Measurements from ENCODE around the gene DYDC2. TPM values are rescaled to one million over a fixed set of nuclear protein-coding genes. Genes with fewer than 3 reads are reported as not detected.
"Not testable (repeated sequence)": the region's sequence is repeated elsewhere in the genome, so short reads cannot be mapped to it uniquely, and the experiment has no call there.

Gene DYDC2
- total and polyA plus RNA-seq, 2 donors: not detected

DNA sequence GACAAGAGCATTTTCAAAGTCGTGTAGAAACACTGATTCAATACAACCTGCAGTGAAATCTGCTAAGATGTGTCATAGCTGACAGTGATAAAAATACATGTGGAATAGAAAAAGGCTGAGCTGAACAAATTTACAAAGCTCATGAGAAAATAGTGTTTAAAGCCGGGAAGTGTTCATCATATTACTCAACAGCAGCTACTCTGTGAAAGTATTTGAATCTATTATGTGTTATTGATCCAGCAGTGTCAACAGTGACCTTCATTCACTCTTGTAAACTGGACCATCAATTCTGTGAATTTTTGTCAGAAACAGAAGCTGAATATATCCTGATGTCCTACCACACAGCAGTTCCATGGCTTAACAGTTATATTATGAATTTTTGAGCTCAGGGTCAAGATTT is 11.7 kb upstream of the DYDC2 start:
- no peak overlapping the region for H3K27ac ChIP-seq (ENCODE audit: low read depth)
- WGBS: 67% methylated on average over 2 of the region's 2 CpGs
- no peaks in the 10 kb centered on the region for H3K4me1 ChIP-seq (ENCODE audit: insufficient read depth)
- DNase-seq (ENCODE audit: extremely low spot score): no peak
- H3K36me3 ChIP-seq (ENCODE audit: insufficient read depth): no peaks in the 10 kb centered on the region
- H3K4me3 ChIP-seq (ENCODE audit: low read depth, low read length): no peak overlapping the region

DNA sequence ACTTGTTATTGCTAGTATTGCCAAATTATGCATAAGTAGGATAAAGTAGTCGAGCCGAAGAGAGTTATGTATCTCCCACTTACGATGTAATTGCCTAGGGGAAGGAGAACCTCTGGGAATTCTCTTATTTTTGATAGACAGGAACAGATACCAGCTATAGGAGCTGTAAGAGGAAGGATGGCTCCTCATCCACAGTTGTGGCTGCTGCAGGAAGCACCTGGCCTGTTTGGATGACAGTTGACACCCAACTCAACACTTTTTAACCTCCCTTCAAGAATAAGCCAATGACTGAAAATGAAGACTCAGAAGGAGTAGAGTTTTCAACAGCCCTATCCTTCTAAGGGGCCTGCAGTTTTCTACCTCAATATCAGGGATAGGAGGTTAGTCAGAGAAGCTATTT is 6.3 kb upstream of the DYDC2 start:
- Histone ChIP-seq H3K36me3 (ENCODE audit: insufficient read depth) (no peaks in the 10 kb centered on the region), H3K4me3 (ENCODE audit: low read depth, low read length) (no peak overlapping the region), H3K4me1 (ENCODE audit: insufficient read depth) (no peaks in the 10 kb centered on the region), H3K27ac (ENCODE audit: low read depth) (no peak overlapping the region)
- DNase-seq (ENCODE audit: extremely low spot score): no peak
- WGBS: 82% methylated on average over 3 of the region's 3 CpGs

DNA sequence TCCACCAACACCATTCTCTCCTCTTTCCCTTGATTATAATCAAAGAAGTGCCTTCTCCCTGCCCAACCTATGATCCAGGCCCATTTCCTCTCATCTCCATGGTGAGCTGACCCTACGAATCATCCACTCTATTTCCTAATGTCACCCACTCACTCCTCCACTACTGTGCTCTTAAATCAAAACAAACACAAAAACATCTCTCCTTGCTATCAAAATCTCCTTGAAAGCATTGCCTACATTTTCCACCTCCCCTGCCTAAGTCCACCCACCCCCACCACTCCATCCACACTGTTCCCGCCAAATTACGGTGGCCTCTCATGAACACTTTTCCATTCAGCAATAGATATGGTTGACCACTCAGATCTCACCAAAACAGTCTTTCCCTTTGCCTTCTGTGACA is 5.4 kb upstream of the DYDC2 start:
- no peak overlapping the region for H3K27ac ChIP-seq (ENCODE audit: low read depth)
- H3K36me3 ChIP-seq (ENCODE audit: insufficient read depth): no peaks in the 10 kb centered on the region
- H3K4me1 ChIP-seq (ENCODE audit: insufficient read depth): no peaks in the 10 kb centered on the region
- H3K4me3 ChIP-seq (ENCODE audit: low read depth, low read length): no peak overlapping the region
- DNase-seq (ENCODE audit: extremely low spot score): no peak
- WGBS: 93% methylated on average over 3 of the region's 3 CpGs

DNA sequence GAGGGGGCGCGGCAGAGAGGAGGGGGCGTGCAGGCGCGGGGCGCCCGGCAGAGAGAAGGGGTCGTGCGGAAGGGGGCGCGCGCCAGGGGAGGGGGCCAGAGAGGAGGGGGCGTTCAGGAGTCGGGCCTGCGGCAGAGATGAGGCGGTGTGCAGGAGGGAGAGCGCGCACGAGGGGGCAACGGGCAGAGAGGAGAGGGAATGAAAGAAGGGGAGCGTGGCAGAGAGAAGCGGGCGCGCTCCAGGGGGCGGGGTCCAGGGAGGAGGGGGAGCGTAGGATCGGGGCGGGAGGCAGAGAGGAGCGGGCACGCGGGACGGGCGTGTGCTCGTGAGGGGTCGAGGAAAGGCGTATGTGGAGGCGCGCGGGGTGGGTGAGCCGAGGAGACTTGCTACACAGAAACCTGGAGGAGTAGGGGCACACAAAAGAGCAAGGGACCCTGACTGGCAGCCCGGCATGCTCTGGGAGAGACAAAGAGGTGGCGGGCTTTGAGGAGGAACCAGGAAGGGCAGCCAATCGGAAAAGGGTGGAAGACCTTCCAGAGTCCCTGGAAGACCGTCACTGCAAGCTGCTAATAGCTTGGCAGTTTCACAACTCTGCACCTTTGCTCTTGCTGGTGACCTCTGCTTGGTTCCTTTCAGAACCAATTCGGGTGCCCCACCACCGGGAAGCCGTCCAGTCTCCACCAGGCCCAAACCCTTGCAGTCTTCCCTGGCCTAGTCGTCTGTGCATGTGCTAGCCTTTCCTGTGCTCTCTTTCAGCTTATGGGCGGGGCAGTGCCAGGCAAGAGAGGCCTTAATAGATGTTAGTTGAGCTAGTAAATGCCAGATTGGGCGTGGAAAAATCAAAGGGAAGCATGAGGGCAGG is 639 bp downstream of the DYDC2 start:
- Histone ChIP-seq H3K27ac (ENCODE audit: low read depth) (no peak overlapping the region), H3K36me3 (ENCODE audit: insufficient read depth) (no peaks in the 10 kb centered on the region), H3K4me3 (ENCODE audit: low read depth, low read length) (peak overlapping the region; percentile 46), H3K4me1 (ENCODE audit: insufficient read depth) (no peaks in the 10 kb centered on the region)
- no peak for DNase-seq (ENCODE audit: extremely low spot score)
- WGBS: 10% methylated on average over 49 of the region's 50 CpGs

DNA sequence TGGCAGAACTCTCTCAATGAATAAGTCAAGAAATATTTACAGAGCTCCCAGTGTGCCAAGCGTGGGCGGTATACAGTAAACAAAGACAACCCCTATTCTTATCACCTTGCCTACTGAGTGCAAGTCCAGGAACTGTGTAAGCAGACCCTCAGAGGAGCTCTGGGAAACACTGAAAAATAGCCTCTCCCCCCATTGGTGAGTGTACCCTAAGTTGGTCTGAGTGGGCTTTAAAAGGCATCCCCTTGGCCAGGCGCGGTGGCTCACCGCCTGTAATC is 1.2 kb downstream of the DYDC2 start:
- Histone ChIP-seq H3K4me1 (ENCODE audit: insufficient read depth) (no peaks in the 10 kb centered on the region), H3K4me3 (ENCODE audit: low read depth, low read length) (no peak overlapping the region), H3K36me3 (ENCODE audit: insufficient read depth) (no peaks in the 10 kb centered on the region), H3K27ac (ENCODE audit: low read depth) (no peak overlapping the region)
- DNase-seq (ENCODE audit: extremely low spot score): no peak
- 92% methylated on average over 5 of the region's 5 CpGs for WGBS

DNA sequence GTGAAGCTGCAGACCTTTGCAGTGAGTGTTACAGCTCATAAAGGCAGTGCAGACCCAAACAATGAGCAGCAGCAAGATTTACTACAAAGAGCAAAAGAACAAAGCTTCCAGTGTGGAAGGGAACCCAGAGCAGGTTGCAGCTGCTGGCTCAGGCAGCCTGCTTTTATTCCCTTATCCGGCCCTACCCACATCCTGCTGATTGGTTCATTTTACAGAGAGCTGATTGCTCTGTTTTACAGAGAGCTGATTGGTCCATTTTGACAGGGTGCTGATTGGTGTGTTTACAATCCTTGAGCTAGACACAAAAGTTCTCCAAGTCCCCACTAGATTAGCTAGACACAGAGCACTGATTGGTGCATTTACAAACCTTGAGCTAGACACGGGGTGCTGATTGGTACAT is 2.3 kb downstream of the DYDC2 start:
- not testable (repeated sequence) for H3K4me1 ChIP-seq (ENCODE audit: insufficient read depth); H3K4me3 ChIP-seq (ENCODE audit: low read depth, low read length); H3K36me3 ChIP-seq (ENCODE audit: insufficient read depth); DNase-seq (ENCODE audit: extremely low spot score); H3K27ac ChIP-seq (ENCODE audit: low read depth)
- 36% methylated on average over 2 of the region's 2 CpGs for WGBS

DNA sequence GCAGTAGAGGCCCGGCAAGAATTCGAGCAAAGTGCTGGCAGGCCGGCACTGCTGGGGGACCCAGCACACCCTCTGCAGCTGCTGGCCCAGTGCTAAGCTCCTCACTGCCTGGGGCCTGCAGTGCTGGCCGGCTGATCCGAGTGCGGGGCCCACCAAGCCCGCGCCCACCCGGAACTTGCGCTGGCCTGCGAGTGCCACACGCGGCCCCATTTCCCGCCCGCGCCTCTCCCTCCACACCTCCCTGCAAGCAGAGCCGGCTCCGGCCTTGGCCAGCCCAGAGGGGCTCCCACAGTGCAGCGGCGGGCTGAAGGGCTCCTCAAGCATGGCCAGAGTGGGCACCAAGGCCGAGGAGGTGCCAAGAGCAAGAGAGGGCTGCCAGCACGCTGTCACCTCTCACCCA is 3.1 kb downstream of the DYDC2 start:
- WGBS: 96% methylated on average over 22 of the region's 22 CpGs
- no peaks in the 10 kb centered on the region for H3K4me1 ChIP-seq (ENCODE audit: insufficient read depth)
- no peak overlapping the region for H3K27ac ChIP-seq (ENCODE audit: low read depth)
- H3K4me3 ChIP-seq (ENCODE audit: low read depth, low read length): no peak overlapping the region
- no peaks in the 10 kb centered on the region for H3K36me3 ChIP-seq (ENCODE audit: insufficient read depth)
- DNase-seq (ENCODE audit: extremely low spot score): no peak

DNA sequence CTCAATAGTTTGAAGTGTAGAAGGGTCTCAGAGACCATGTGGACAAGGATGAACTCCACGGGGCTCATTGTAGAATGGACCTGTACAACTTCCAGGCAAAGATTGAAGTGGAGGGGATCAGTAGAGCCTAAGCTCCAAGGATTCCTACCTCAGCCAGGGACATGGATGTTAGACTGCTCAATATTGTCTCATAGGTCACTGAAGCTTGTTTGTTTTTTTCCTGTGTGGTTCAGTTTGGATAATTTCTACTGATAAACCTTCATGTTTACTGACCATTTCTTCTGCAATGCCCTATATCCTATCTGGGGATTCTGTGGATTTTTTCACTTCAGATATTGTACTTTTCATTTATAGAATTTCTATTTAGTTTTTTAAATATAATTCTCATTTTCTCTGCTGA is 8.9 kb downstream of the DYDC2 start:
- WGBS: 0% methylated on average over 1 of the region's 1 CpG
- Histone ChIP-seq H3K27ac (ENCODE audit: low read depth) (no peak overlapping the region), H3K4me1 (ENCODE audit: insufficient read depth) (no peaks in the 10 kb centered on the region), H3K36me3 (ENCODE audit: insufficient read depth) (no peaks in the 10 kb centered on the region), H3K4me3 (ENCODE audit: low read depth, low read length) (no peak overlapping the region)
- DNase-seq (ENCODE audit: extremely low spot score): no peak

DNA sequence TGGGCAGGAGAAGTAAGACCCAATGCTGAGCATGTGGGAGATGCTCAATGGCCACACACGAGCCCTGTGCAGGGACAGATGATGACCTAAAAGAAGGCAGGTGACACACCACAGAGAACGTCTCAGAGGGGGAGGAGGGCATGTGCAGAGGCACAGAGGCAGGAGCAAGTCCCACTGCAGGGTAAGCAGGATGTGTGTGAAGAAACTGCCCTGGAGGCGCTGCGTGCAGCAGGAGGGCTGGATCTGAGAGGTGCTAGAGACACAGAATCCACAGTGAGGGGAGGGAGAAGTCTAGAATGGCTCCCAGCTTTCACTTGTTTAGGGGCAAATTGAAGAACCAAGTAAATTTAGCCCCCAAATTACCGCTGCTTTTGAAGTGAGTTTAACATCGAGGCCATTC is 14.9 kb downstream of the DYDC2 start:
- H3K36me3 ChIP-seq (ENCODE audit: insufficient read depth): no peaks in the 10 kb centered on the region
- H3K4me3 ChIP-seq (ENCODE audit: low read depth, low read length): no peak overlapping the region
- DNase-seq (ENCODE audit: extremely low spot score): no peak
- no peak overlapping the region for H3K27ac ChIP-seq (ENCODE audit: low read depth)
- no peaks in the 10 kb centered on the region for H3K4me1 ChIP-seq (ENCODE audit: insufficient read depth)
- WGBS: 68% methylated on average over 6 of the region's 6 CpGs

DNA sequence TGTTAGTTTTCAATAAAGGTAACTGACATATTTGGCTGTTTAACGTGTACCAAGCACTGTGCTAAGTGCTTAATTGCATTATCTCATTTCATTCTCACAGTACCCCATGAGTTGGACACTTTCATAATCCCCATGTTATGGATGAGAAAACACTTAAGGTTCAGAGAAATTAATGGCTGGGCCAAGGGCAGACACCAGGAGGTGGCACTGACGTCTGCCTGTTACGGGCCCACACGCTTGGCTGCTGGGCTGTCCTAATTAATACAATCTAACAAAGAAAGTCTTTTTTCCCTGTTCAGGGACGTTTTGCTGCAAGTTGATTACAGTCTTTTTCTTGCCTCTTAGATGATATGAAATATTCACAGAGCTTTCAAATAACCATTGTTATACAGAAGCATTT is 16.1 kb downstream of the DYDC2 start:
- Histone ChIP-seq H3K36me3 (ENCODE audit: insufficient read depth) (no peaks in the 10 kb centered on the region), H3K4me3 (ENCODE audit: low read depth, low read length) (no peak overlapping the region), H3K27ac (ENCODE audit: low read depth) (no peak overlapping the region), H3K4me1 (ENCODE audit: insufficient read depth) (no peaks in the 10 kb centered on the region)
- DNase-seq (ENCODE audit: extremely low spot score): no peak
- WGBS: 82% methylated on average over 5 of the region's 5 CpGs

DNA sequence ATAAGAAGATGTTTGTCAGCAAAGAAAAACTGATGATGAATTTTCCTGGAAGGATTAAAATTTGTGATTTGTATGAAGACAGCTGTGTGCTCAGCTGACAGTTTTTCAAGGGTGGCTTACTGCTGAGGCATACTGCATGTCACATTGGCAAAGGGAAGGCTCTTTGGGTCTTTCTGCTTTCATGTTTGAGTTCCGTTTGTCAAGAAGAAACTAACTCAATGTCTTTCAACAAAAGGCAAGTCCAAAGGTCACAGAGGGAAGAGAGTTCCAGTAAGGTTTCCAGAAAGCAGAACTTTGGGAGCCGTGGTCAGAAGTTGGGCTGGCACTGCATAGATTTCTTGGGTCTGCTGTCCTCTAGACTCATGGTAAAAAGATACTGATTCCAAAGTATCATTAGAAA is 16.9 kb downstream of the DYDC2 start:
- no peak for DNase-seq (ENCODE audit: extremely low spot score)
- H3K27ac ChIP-seq (ENCODE audit: low read depth): no peak overlapping the region
- H3K36me3 ChIP-seq (ENCODE audit: insufficient read depth): no peaks in the 10 kb centered on the region
- 77% methylated on average over 2 of the region's 2 CpGs for whole genome bisulfite sequencing
- no peak overlapping the region for H3K4me3 ChIP-seq (ENCODE audit: low read depth, low read length)
- no peaks in the 10 kb centered on the region for H3K4me1 ChIP-seq (ENCODE audit: insufficient read depth)

DNA sequence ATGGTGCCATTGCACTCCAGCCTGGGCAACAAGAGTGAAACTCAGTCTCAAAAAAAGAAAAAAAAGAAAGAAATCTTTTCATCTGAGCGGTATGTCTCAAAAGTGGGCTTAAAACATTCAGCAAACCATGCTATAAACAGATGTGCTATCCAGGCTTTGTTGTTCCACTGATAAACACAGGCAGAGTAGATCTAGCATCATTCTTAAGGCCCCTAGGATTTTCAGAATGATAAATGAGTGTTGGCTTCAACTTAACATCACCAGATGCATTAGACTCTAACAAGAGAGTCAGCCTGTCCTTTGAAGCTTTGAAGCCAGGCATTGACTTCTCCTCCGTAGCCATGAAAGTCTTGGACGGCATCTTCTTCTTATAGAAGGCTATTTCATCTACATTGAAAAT is 23.1 kb downstream of the DYDC2 start:
- no peak overlapping the region for H3K27ac ChIP-seq (ENCODE audit: low read depth)
- H3K36me3 ChIP-seq (ENCODE audit: insufficient read depth): no peaks in the 10 kb centered on the region
- H3K4me1 ChIP-seq (ENCODE audit: insufficient read depth): no peaks in the 10 kb centered on the region
- no peak for DNase-seq (ENCODE audit: extremely low spot score)
- WGBS: 28% methylated on average over 3 of the region's 3 CpGs
- no peak overlapping the region for H3K4me3 ChIP-seq (ENCODE audit: low read depth, low read length)

DNA sequence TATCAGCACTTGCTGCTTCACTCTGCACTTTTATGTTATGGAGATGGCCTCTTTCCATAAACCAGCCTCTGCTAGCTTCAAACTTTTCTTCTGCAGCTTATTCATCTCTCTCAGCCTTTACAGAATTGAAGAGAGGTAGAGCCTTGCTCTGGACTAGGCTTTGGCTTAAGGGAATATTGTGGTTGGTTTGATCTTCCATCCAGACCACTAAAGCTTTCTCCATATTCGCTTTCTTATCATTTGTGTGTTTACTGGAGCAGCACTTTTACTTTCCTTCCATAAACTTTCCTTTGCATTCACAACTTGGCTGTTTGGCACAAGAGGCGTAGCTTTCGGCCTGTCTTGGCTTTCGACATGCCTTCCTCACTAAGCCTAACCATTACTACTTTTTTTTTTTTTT is 23.6 kb downstream of the DYDC2 start:
- H3K4me3 ChIP-seq (ENCODE audit: low read depth, low read length): no peak overlapping the region
- H3K36me3 ChIP-seq (ENCODE audit: insufficient read depth): no peaks in the 10 kb centered on the region
- 46% methylated on average over 4 of the region's 4 CpGs for WGBS
- H3K27ac ChIP-seq (ENCODE audit: low read depth): no peak overlapping the region
- DNase-seq (ENCODE audit: extremely low spot score): no peak
- no peaks in the 10 kb centered on the region for H3K4me1 ChIP-seq (ENCODE audit: insufficient read depth)

DNA sequence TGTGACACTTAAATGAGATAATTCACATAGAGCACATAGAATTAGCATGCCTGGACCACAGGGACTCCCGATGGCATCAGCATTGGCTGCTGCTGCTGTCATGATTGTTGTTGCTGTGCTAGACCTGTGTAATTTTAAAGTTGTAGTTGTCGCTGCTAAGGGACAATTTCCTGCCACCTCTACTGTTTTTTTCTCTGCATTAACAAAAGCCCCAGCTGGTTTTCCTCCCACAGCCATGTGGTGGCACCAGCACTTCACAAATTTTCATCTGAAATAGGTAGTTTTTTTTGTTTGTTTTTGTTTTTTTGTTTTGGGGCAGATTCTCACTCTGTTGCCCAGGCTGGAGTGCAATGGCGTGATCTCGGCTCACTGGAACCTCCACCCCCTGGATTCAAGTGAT is 26.4 kb downstream of the DYDC2 start:
- WGBS: 25% methylated on average over 4 of the region's 4 CpGs

DNA sequence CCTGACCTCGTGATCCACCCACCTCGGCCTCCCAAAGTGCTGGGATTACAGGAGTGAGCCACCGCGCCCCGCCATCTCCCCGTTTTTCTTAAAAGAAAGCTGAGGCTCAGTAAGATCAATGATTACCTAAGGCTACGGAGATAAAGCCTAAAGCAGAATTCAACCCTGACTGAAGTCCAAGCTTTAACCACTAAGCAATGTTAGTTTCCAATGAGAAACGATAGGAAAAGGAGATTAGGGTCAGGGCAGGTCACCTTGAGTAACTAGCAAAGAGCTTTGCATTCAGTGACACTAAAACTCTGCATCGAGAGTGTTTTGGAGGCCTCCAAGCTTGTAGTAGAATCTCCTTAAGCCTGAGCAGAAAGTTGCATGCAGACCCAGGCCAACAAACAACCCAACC is 34.2 kb downstream of the DYDC2 start:
- Histone ChIP-seq H3K27ac (ENCODE audit: low read depth) (no peak overlapping the region), H3K36me3 (ENCODE audit: insufficient read depth) (no peaks in the 10 kb centered on the region), H3K4me3 (ENCODE audit: low read depth, low read length) (no peak overlapping the region), H3K4me1 (ENCODE audit: insufficient read depth) (no peaks in the 10 kb centered on the region)
- no peak for DNase-seq (ENCODE audit: extremely low spot score)
- WGBS: 83% methylated on average over 9 of the region's 9 CpGs

More for the DNA sequence above, 26.4 kb downstream of the DYDC2 start:
- DNase-seq (ENCODE audit: extremely low spot score): no peak
- H3K4me3 ChIP-seq (ENCODE audit: low read depth, low read length): no peak overlapping the region
- no peak overlapping the region for H3K27ac ChIP-seq (ENCODE audit: low read depth)
- no peaks in the 10 kb centered on the region for H3K4me1 ChIP-seq (ENCODE audit: insufficient read depth)
- no peaks in the 10 kb centered on the region for H3K36me3 ChIP-seq (ENCODE audit: insufficient read depth)

Data from urinary bladder (tissue), 4 donors.